K562 (cell line): ENCODE results near the gene IRX2. TPM values are rescaled to one million over a fixed set of nuclear protein-coding genes. Genes with fewer than 3 reads are reported as not detected.

Experiments used
- ATAC-seq: fragments of 200-7000 bp; cut with Tn5 transposase; 3 replicates; pipeline ENCODE4 v1.9.1; 2020; ENCODE audit warnings: moderate library complexity
- BruUV-seq: library from RNA; stranded (reverse); fragments of 400-500 nt; replicated peaks from 2 replicates; lab custom pipeline; 2021; lab: Mats Ljungman, UMichigan
- CTCF ChIA-PET: fragments of 300-600 bp; formaldehyde crosslinking; extraction: SDS; loops from one replicate; lab custom pipeline; 2021; ENCODE audit warnings: low intra/inter-chr PET ratio; lab: Yijun Ruan, JAX
- POLR2A ChIA-PET: fragments of 300-600, 350-650 bp; sonication (Branson Sonifier 250); formaldehyde crosslinking; extraction: SDS; loops from one replicate; lab custom pipeline; 2021; ENCODE audit warnings: antibody characterized with exemption, inconsistent platforms; lab: Yijun Ruan, JAX
- DNase-seq, 4 experiments: peaks; one replicate each; pipeline versions ENCODE4 v3.0.0 to v3.0.0-alpha.2; 2011 to 2018; ENCODE audit warnings: low spot score in 3 of 4, mixed read lengths in 3 of 4; ENCODE audit errors: extremely low read depth in 1 of 4
- FAIRE-seq: peaks from 2 replicates; lab custom pipeline; 2011; peaks lifted over from hg19 to GRCh38; lab: Jason Lieb, UNC
- H2AFZ ChIP-seq: 2 replicates; pipeline ENCODE4 v1.6.0; 2011; ENCODE audit warnings: low read depth, low read length, control low read depth, inconsistent platforms
- H3K27ac ChIP-seq: fragments of 200-600 bp; 3 replicates; pipeline ENCODE4 v1.8.0; 2011; ENCODE audit warnings: low read depth, mild to moderate bottlenecking, control low read depth, inconsistent platforms, low read length, moderate library complexity, mixed read lengths; ENCODE audit errors: extremely low read depth
- H3K27me3 ChIP-seq, 2 experiments: fragments of 300-600 bp in 1 of 2; 2 replicates in 1 of 2; 3 replicates in 1 of 2; pipeline versions ENCODE4 v1.6.0 to v1.8.0; 2011; ENCODE audit warnings: inconsistent platforms in 2 of 2, low read length in 2 of 2, mild to moderate bottlenecking in 1 of 2, mixed read lengths in 1 of 2, moderate library complexity in 1 of 2; ENCODE audit not compliant: control insufficient read depth in 2 of 2, insufficient read depth in 2 of 2
- H3K36me3 ChIP-seq: fragments of 300-600 bp; 3 replicates; pipeline ENCODE4 v1.8.0; 2011; ENCODE audit warnings: mild to moderate bottlenecking, low read length, inconsistent platforms; ENCODE audit not compliant: control insufficient read depth, insufficient read depth
- H3K4me1 ChIP-seq, 2 experiments: fragments of 200-600 bp in 1 of 2; replicated peaks in 1 of 2; 2 replicates in 1 of 2; 3 replicates in 1 of 2; pipeline versions ENCODE4 v1.5.1 to v1.8.0; 2011; ENCODE audit warnings: inconsistent platforms in 2 of 2, low read length in 2 of 2, mild to moderate bottlenecking in 1 of 2, mixed read lengths in 1 of 2, moderate library complexity in 1 of 2; ENCODE audit not compliant: control insufficient read depth in 2 of 2, insufficient read depth in 2 of 2
- H3K4me2 ChIP-seq: 2 replicates; pipeline ENCODE4 v1.6.1; 2011; ENCODE audit warnings: low read length, control low read depth, inconsistent platforms, mixed read lengths; ENCODE audit not compliant: insufficient read depth
- H3K4me3 ChIP-seq: fragments of 200-600 bp; sonication (generic), shearing (Covaris generic); 2 replicates; pipeline ENCODE4 v1.5.1; 2016; ENCODE audit warnings: control low read depth, inconsistent platforms
- H3K79me2 ChIP-seq: fragments of 200-600 bp; 3 replicates; pipeline ENCODE4 v1.8.0; 2011; ENCODE audit warnings: low read length, inconsistent platforms; ENCODE audit not compliant: control insufficient read depth, insufficient read depth
- H3K9ac ChIP-seq, 2 experiments: 2 replicates each; pipeline versions ENCODE4 v1.6.0 to v1.6.1; 2011; ENCODE audit warnings: low read depth in 2 of 2, low read length in 2 of 2, control low read depth in 1 of 2, inconsistent platforms in 1 of 2, mild to moderate bottlenecking in 1 of 2, mixed read lengths in 1 of 2; ENCODE audit not compliant: insufficient read depth in 1 of 2
- H3K9me1 ChIP-seq: one replicate; pipeline ENCODE4 v1.6.0; 2011; ENCODE audit warnings: inconsistent platforms, mild to moderate bottlenecking, low read length, moderate library complexity; ENCODE audit not compliant: control insufficient read depth, insufficient read depth
- H3K9me3 ChIP-seq: replicated peaks from 2 replicates; pipeline ENCODE4 v1.5.1; 2011; ENCODE audit warnings: low read depth, low read length, inconsistent platforms; ENCODE audit not compliant: control insufficient read depth, insufficient read depth
- H4K20me1 ChIP-seq: replicated peaks from 2 replicates; pipeline ENCODE4 v1.6.1; 2011; ENCODE audit warnings: low read length, inconsistent platforms, mixed read lengths; ENCODE audit not compliant: control insufficient read depth, insufficient read depth
- KLF6 ChIP-seq: fragments of 250-450 bp; sonication (Bioruptor Pico); IDR thresholded peaks from 2 replicates; pipeline ENCODE4 v1.4.0; 2020; ENCODE audit warnings: mild to moderate bottlenecking, moderate library complexity, borderline replicate concordance
- PHF20 ChIP-seq: fragments of 450-650 bp; IDR thresholded peaks from 2 replicates; pipeline ENCODE4 v1.6.1; 2018; ENCODE audit not compliant: partially characterized antibody
- TOE1 ChIP-seq, 2 experiments: fragments of 450-650 bp in 1 of 2; sonication (generic) in 1 of 2; formaldehyde crosslinking in 1 of 2; IDR thresholded peaks; 2 replicates each; pipeline versions ENCODE4 v1.7.1 to v1.8.0; 2016 to 2022; ENCODE audit warnings: borderline replicate concordance in 2 of 2, mild to moderate bottlenecking in 2 of 2, antibody characterized with exemption in 1 of 2, inconsistent platforms in 1 of 2, low read depth in 1 of 2, missing genetic modification reagents in 1 of 2, moderate library complexity in 1 of 2
- ZFX ChIP-seq: sonication (generic); formaldehyde crosslinking; IDR thresholded peaks from 2 replicates; pipeline ENCODE4 v1.8.0; 2022; ENCODE audit warnings: mild to moderate bottlenecking, missing genetic modification reagents, moderate library complexity
- WGBS: fragments of 100-300 bp; shearing (Covaris generic); methylation state at CpG from one replicate; pipeline ENCODE4 v1.1.6; 2016; ENCODE audit warnings: low coverage, mixed read lengths; ENCODE audit not compliant: insufficient coverage; ENCODE audit errors: missing lambda C conversion rate; 5-methylcytosine and 5-hydroxymethylcytosine counted together
- in situ Hi-C: fragments of 300-500 bp; cut with MboI; formaldehyde crosslinking; loops from 4 replicates; pipeline ENCODE4 v1.15.0; 2018; ENCODE audit warnings: inconsistent platforms, mixed read lengths
- intact Hi-C: fragments of 100-400 bp; cut with micrococcal nuclease; formaldehyde crosslinking; loops from 2 replicates; pipeline ENCODE4 v1.14.2; 2022
- polyA plus RNA-seq, 8 experiments: library from polyadenylated mRNA; depleted of rRNA in 4 of 8; stranded (reverse) in 5 of 8; unstranded in 3 of 8; fragments of >200 nt; fragmentation: Nextera tagmentation in 2 of 8; fragmentation: Illumina TruSeq in 1 of 8; extraction: Ambion mirVana in 2 of 8; extraction: Trizol in 1 of 8; gene quantifications; 2 replicates each; pipeline versions ENCODE4 v1.2.1 to v1.2.3, GENCODE V29; 2011 to 2014; ENCODE audit warnings: inconsistent platforms in 1 of 8, missing spikeins in 1 of 8
- total RNA-seq, 7 experiments: library from RNA; depleted of rRNA in 6 of 7; stranded (reverse); fragments of >200 nt in 6 of 7; fragmentation: Illumina TruSeq in 2 of 7; extraction: Trizol in 2 of 7; gene quantifications; 2 replicates each; pipeline versions ENCODE4 v1.2.1 to v1.2.3, GENCODE V29; 2011 to 2021; ENCODE audit warnings: low replicate concordance in 1 of 7

IRX2 gene
- total and polyA plus RNA-seq, 9 of the 15 experiments (the other 6 are each of a cell fraction or from before 2014, with no cell fraction given): 0.13 TPM; not detected in 8

DNA sequence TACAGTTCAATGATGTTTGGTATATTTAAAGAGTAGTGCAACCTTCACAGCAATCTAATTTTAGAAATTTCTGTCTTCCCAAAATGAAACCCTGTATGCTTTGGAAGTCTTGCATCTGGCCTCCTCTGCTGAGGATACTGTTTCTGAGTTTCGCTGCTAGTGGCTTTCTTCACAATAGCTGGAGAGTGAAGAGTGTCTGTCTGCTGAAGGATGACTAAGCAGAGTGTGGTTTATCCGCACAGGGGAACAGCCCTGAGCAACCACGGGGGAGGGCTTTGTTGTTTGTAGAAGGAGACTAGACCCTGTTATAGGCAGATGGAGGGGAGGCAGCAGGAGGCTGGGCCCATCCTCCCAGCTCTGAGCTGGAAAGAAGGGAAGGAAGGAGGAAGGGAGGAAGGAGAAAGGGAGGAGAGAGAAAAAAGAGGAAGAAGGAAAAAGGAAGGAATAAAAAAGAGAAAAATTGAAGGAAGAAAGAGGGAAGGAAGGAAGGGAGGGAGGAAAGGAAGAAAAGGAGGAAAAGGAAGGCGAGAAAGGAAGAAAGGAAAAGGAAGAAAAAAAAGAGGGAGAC, 10.5 kb upstream of the IRX2 start:
- H3K4me1 ChIP-seq: no peaks in the 10 kb centered on the region; a peak in 1 of 5 replicates
- intact Hi-C loops: no loop called here
- H3K9me3 ChIP-seq: no peaks in the 10 kb centered on the region
- CTCF ChIA-PET: no interaction called here
- peaks cover 9 to 32% of the 10 kb centered on the region in 2 experiments; a peak in 4 of 5 replicates for H3K27me3 ChIP-seq
- ATAC-seq (no peak), DNase-seq (no peak), FAIRE-seq (no peak)
- H3K79me2 ChIP-seq: no peaks in the 10 kb centered on the region
- H3K4me2 ChIP-seq: no peak overlapping the region
- in situ Hi-C loops: no loop called here
- 0% methylated on average over 4 of the region's 4 CpGs for WGBS
- H3K9me1 ChIP-seq: no peaks in the 10 kb centered on the region
- H3K4me3 ChIP-seq: no peak overlapping the region
- no peak overlapping the region for H2AFZ ChIP-seq
- H3K36me3 ChIP-seq: no peaks in the 10 kb centered on the region
- no peak overlapping the region for H3K9ac ChIP-seq
- H3K27ac ChIP-seq: no peak overlapping the region
- POLR2A ChIA-PET: interaction anchor here (0.6 kb wide), 1 partner anchor 58 kb away, joined by 3 read pairs; no protein-coding TSS in a partner anchor
- H4K20me1 ChIP-seq: no peaks in the 10 kb centered on the region
- no TSS peak for BruUV-seq
- TF ChIP-seq PHF20 (no peak), ZFX (CRISPR knock-in tag) (no peak), TOE1 (IDR thresholded peaks at IDR 0.05; ENCODE audit: borderline replicate concordance) (no peak), TOE1 (CRISPR knock-in tag; IDR thresholded peaks at IDR 0.05; ENCODE audit: borderline replicate concordance, low read depth) (no peak), KLF6 (CRISPR knock-in tag) (no peak)
